WTC11 (cell line): Measurements from ENCODE around the gene VPS52. TPM values are rescaled to one million over a fixed set of nuclear protein-coding genes. Genes with fewer than 3 reads are reported as not detected.
A peak's percentile ranks its signal among the peaks of the same experiment; 100 is the strongest.

ENCODE experiments used
- ATAC-seq: fragments of 200-7000 bp; cut with Tn5 transposase; 2 replicates; pipeline ENCODE4 v1.10.0; 2021; ENCODE audit warnings: mild to moderate bottlenecking, moderate library complexity
- CTCF ChIA-PET: fragments of 300-600 bp; sonication (Branson Sonifier 250); formaldehyde crosslinking; loops from one replicate; lab custom pipeline; 2021; ENCODE audit warnings: antibody characterized with exemption; lab: Charles Lee
- POLR2A ChIA-PET: fragments of 350-600 bp; sonication (Branson Sonifier 250); formaldehyde crosslinking; loops from one replicate; lab custom pipeline; 2021; ENCODE audit warnings: antibody characterized with exemption; lab: Charles Lee
- DNase-seq: peaks from one replicate; pipeline ENCODE4 v3.0.0; 2021; ENCODE audit warnings: low spot score
- H3K27ac Mint-ChIP-seq: 2 replicates; pipeline ENCODE4 v1.8.0; 2021; ENCODE audit warnings: mixed read lengths
- H3K27me3 Mint-ChIP-seq: 2 replicates; pipeline ENCODE4 v1.8.0; 2021; ENCODE audit warnings: low read depth, mild to moderate bottlenecking, moderate library complexity, mixed read lengths
- H3K36me3 Mint-ChIP-seq: 2 replicates; pipeline ENCODE4 v1.8.0; 2021; ENCODE audit warnings: mixed read lengths
- H3K4me1 Mint-ChIP-seq: 2 replicates; pipeline ENCODE4 v1.8.0; 2022; ENCODE audit warnings: mixed read lengths
- H3K4me3 Mint-ChIP-seq: 2 replicates; pipeline ENCODE4 v1.8.0; 2021; ENCODE audit warnings: mild to moderate bottlenecking, moderate library complexity, mixed read lengths
- H3K9me3 Mint-ChIP-seq: 2 replicates; pipeline ENCODE4 v1.8.0; 2021; ENCODE audit warnings: mixed read lengths
- ARID4B ChIP-seq: sonication (generic); formaldehyde crosslinking; IDR thresholded peaks from 2 replicates; pipeline ENCODE4 v1.8.0; 2023; ENCODE audit warnings: missing genetic modification reagents, mild to moderate bottlenecking, borderline replicate concordance
- E2F5 ChIP-seq: sonication (generic); formaldehyde crosslinking; IDR thresholded peaks from 2 replicates; pipeline ENCODE4 v1.8.1; 2022; ENCODE audit warnings: mild to moderate bottlenecking, moderate library complexity, missing genetic modification reagents
- FOXJ3 ChIP-seq: sonication (generic); formaldehyde crosslinking; IDR thresholded peaks from 2 replicates; pipeline ENCODE4 v1.9.0; 2021; ENCODE audit warnings: missing genetic modification reagents, mild to moderate bottlenecking, borderline replicate concordance
- FOXP1 ChIP-seq: sonication (generic); formaldehyde crosslinking; IDR thresholded peaks from 2 replicates; pipeline ENCODE4 v1.8.0; 2022; ENCODE audit warnings: missing genetic modification reagents, mild to moderate bottlenecking, moderate library complexity, borderline replicate concordance
- FOXP4 ChIP-seq: sonication (generic); formaldehyde crosslinking; IDR thresholded peaks from 2 replicates; pipeline ENCODE4 v1.8.0; 2022; ENCODE audit warnings: mild to moderate bottlenecking, missing genetic modification reagents
- HMGXB4 ChIP-seq: sonication (generic); formaldehyde crosslinking; IDR thresholded peaks from 2 replicates; pipeline ENCODE4 v1.8.1; 2023; ENCODE audit warnings: mild to moderate bottlenecking, moderate library complexity, missing genetic modification reagents
- MXD4 ChIP-seq: fragments of 250-450 bp; sonication (Bioruptor Pico); IDR thresholded peaks from 2 replicates; pipeline ENCODE4 v1.8.0; 2021; ENCODE audit warnings: mild to moderate bottlenecking, moderate library complexity, borderline replicate concordance
- NFATC4 ChIP-seq: fragments of 250-450 bp; sonication (Bioruptor Pico); IDR thresholded peaks from 2 replicates; pipeline ENCODE4 v1.9.0; 2021; ENCODE audit warnings: mild to moderate bottlenecking
- ZNF219 ChIP-seq: sonication (generic); formaldehyde crosslinking; IDR thresholded peaks from 2 replicates; pipeline ENCODE4 v1.8.0; 2023; ENCODE audit warnings: missing genetic modification reagents, mild to moderate bottlenecking, borderline replicate concordance
- ZNF317 ChIP-seq: sonication (generic); formaldehyde crosslinking; IDR thresholded peaks from 2 replicates; pipeline ENCODE4 v1.8.1; 2023; ENCODE audit warnings: low read depth, mild to moderate bottlenecking, moderate library complexity, missing genetic modification reagents, borderline replicate concordance
- total RNA-seq: library from RNA; stranded (reverse); gene quantifications from 3 replicates; pipeline ENCODE4 v1.2.3, GENCODE V29; 2021
- TF ChIP-seq, protein P1 (sequence below): sonication (generic); formaldehyde crosslinking; IDR thresholded peaks from 2 replicates; pipeline ENCODE4 v1.8.1; 2023; ENCODE audit warnings: mild to moderate bottlenecking, missing genetic modification reagents
- TF ChIP-seq, protein P2 (sequence below): sonication (generic); formaldehyde crosslinking; IDR thresholded peaks from 2 replicates; pipeline ENCODE4 v1.8.1; 2023; ENCODE audit warnings: mild to moderate bottlenecking, missing genetic modification reagents, moderate library complexity

Gene VPS52
- total RNA-seq, 1 experiment from 2014 or later, result 46.8 TPM

DNA sequence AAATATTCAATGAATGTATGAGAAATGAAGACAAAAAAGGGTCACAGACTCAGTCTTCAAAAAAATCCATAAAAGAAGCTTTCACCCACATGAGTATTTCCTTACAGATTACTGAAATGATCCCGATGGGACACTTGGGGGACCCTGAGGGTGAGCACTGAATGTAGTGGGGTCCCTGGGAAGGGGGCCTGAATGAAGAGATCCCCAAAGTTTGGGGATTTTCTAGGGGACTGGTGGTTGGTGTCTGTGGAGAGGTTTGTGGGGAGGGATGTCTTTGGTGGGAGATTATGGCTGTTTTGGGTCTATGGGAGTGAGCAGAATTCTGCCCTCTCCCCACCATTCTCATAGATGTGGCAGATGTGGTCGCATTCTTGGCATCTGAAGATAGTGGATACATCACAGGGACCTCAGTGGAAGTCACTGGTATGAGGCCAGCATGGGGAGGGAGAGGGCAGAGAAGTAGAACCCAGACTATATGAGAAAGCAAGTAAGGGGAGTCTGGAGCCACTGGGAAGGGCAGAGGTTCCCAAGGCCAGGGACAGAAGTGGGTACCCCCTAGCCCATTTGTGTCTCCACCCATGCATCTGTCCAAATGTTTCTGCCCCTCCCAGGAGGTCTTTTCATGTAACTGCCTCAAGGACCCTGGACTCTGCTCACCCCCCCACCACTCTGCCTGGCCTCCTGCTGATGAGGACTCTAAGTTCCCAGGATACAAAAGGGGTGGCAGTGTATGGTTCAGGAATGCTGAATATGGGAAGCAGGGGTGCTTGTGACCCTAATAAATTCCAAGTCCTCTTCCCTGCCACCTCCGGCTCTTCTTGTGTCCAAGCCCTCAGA lies 65.4 kb downstream of the VPS52 start (continued):
- TF ChIP-seq ARID4B (no peak), ZNF317 (CRISPR knock-in tag) (no peak), FOXJ3 (CRISPR knock-in tag) (no peak)
- TF ChIP-seq, protein P1, sequence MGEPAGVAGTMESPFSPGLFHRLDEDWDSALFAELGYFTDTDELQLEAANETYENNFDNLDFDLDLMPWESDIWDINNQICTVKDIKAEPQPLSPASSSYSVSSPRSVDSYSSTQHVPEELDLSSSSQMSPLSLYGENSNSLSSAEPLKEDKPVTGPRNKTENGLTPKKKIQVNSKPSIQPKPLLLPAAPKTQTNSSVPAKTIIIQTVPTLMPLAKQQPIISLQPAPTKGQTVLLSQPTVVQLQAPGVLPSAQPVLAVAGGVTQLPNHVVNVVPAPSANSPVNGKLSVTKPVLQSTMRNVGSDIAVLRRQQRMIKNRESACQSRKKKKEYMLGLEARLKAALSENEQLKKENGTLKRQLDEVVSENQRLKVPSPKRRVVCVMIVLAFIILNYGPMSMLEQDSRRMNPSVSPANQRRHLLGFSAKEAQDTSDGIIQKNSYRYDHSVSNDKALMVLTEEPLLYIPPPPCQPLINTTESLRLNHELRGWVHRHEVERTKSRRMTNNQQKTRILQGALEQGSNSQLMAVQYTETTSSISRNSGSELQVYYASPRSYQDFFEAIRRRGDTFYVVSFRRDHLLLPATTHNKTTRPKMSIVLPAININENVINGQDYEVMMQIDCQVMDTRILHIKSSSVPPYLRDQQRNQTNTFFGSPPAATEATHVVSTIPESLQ (CRISPR knock-in tag), result no peak

DNA sequence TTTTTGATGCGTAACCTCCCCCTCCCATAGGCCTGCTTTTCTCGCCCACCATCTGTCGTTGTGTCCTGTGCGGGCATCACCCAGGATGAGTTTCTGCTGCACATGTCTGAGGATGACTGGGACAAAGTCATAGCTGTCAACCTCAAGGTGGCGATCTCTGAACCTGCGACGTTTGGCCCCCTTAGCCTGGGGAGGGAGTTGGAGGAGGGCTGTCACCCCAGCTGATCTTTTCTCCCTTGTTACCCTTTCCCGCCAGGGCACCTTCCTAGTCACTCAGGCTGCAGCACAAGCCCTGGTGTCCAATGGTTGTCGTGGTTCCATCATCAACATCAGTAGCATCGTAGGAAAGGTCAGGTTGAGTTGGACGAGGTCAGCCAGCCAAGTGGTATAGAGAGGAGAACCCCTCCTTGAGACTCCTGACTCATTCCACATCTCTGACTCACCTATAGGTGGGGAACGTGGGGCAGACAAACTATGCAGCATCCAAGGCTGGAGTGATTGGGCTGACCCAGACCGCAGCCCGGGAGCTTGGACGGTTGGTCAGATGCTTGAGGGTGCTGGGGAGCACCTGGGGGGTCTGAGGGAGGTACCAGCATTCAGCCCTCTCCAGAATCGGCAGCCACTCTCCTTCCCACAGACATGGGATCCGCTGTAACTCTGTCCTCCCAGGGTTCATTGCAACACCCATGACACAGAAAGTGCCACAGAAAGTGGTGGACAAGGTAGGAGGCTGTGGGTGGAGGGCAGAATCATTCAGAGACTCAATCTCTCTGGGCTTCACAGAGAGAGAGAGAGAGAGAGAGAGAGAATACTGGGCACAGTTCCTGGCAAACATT lies 66.3 kb downstream of the VPS52 start:
- ATAC-seq (peak; percentile 2; the same call in 1 of the 2 replicates), DNase-seq (no peak)
- TF ChIP-seq NFATC4 (CRISPR knock-in tag) (no peak), ZNF219 (CRISPR knock-in tag) (no peak), HMGXB4 (CRISPR knock-in tag) (0 out of 2 replicates have a peak, but pooled peaks have one; percentile 4), ZNF317 (CRISPR knock-in tag) (no peak), MXD4 (no peak), FOXP4 (CRISPR knock-in tag) (no peak), E2F5 (no peak), FOXP1 (CRISPR knock-in tag) (no peak)
- TF ChIP-seq, protein P2, sequence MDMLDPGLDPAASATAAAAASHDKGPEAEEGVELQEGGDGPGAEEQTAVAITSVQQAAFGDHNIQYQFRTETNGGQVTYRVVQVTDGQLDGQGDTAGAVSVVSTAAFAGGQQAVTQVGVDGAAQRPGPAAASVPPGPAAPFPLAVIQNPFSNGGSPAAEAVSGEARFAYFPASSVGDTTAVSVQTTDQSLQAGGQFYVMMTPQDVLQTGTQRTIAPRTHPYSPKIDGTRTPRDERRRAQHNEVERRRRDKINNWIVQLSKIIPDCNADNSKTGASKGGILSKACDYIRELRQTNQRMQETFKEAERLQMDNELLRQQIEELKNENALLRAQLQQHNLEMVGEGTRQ (CRISPR knock-in tag), result no peak
- POLR2A ChIA-PET, result interaction anchor here (2.0 kb wide), 1 partner anchor 233 kb away, joined by 8 read pairs; no protein-coding TSS in a partner anchor
- H3K27me3 Mint-ChIP-seq, result peaks cover 28% of the 10 kb centered on the region
- CTCF ChIA-PET, result interaction anchor here (0.6 to 2.4 kb wide), 8 partner anchors 12 to 136 kb away, joined by 3 to 31 read pairs (median 4); partner anchors contain the start of genes B3GALT4 and COL11A2
- peaks cover 50% of the 10 kb centered on the region for H3K4me1 Mint-ChIP-seq
- no peaks in the 10 kb centered on the region for H3K9me3 Mint-ChIP-seq
- no peak overlapping the region for H3K27ac Mint-ChIP-seq
- peaks cover 36% of the 10 kb centered on the region for H3K36me3 Mint-ChIP-seq
- H3K4me3 Mint-ChIP-seq, result peak overlapping the region; percentile 88
